Measurements from ENCODE around the gene PLCB4.
A peak's percentile ranks its signal among the peaks of the same experiment; 100 is the strongest.
"Not testable (repeated sequence)": the region's sequence is repeated elsewhere in the genome, so short reads cannot be mapped to it uniquely, and the experiment has no call there.

PLCB4 gene

GRCh38 chr20:9043364-9043763 is 25.5 kb upstream of the PLCB4 start:
- Histone ChIP-seq H3K4me3 (ENCODE audit: low read depth, low read length) (no peak overlapping the region), H3K36me3 (replicated peaks) (no peaks in the 10 kb centered on the region), H3K27me3 (replicated peaks) (no peaks in the 10 kb centered on the region), H3K27ac (no peak overlapping the region)
- in situ Hi-C loops (cut with HindIII; ENCODE audit: low pct_ligation_motif_present, low sequenced_read_pairs) = no loop called here
- no peak for TF ChIP-seq CTCF (IDR thresholded peaks at IDR 0.05; ENCODE audit: low read depth, low read length, missing control alignments)
- DNase-seq = no peak

- H3K27ac ChIP-seq; H3K27me3 ChIP-seq (replicated peaks); H3K36me3 ChIP-seq (replicated peaks); DNase-seq; in situ Hi-C loops (cut with HindIII; ENCODE audit: low pct_ligation_motif_present, low sequenced_read_pairs); H3K4me3 ChIP-seq (ENCODE audit: low read depth, low read length): not testable (repeated sequence)
Measured at GRCh38 chr20:9047928-9048327, 21.0 kb upstream of the PLCB4 start.

GRCh38 chr20:9051508-9051907 is 17.4 kb upstream of the PLCB4 start:
- Histone ChIP-seq H3K27me3 (replicated peaks) (no peaks in the 10 kb centered on the region), H3K36me3 (replicated peaks) (no peaks in the 10 kb centered on the region), H3K27ac (peak overlapping the region; percentile 52), H3K4me3 (ENCODE audit: low read depth, low read length) (no peak overlapping the region)
- in situ Hi-C loops (cut with HindIII; ENCODE audit: low pct_ligation_motif_present, low sequenced_read_pairs) = no loop called here
- TF ChIP-seq CTCF (IDR thresholded peaks at IDR 0.05; ENCODE audit: low read depth, low read length, missing control alignments) = no peak
- DNase-seq = peak; percentile 95

- Histone ChIP-seq H3K4me3 (ENCODE audit: low read depth, low read length) (no peak overlapping the region), H3K27me3 (replicated peaks) (no peaks in the 10 kb centered on the region), H3K36me3 (replicated peaks) (no peaks in the 10 kb centered on the region), H3K27ac (peak overlapping the region; percentile 52)
- no peak for TF ChIP-seq CTCF (IDR thresholded peaks at IDR 0.05; ENCODE audit: low read depth, low read length, missing control alignments)
- DNase-seq = no peak
- in situ Hi-C loops (cut with HindIII; ENCODE audit: low pct_ligation_motif_present, low sequenced_read_pairs) = no loop called here
Measured at GRCh38 chr20:9052136-9052535, 16.8 kb upstream of the PLCB4 start.

- Histone ChIP-seq H3K27me3 (replicated peaks) (no peaks in the 10 kb centered on the region), H3K27ac (no peak overlapping the region), H3K36me3 (replicated peaks) (no peaks in the 10 kb centered on the region), H3K4me3 (ENCODE audit: low read depth, low read length) (no peak overlapping the region)
- TF ChIP-seq CTCF (IDR thresholded peaks at IDR 0.05; ENCODE audit: low read depth, low read length, missing control alignments) = no peak
- DNase-seq = no peak
- in situ Hi-C loops (cut with HindIII; ENCODE audit: low pct_ligation_motif_present, low sequenced_read_pairs) = no loop called here
Measured at GRCh38 chr20:9053108-9053507, 15.8 kb upstream of the PLCB4 start.

GRCh38 chr20:9054176-9054575 is 14.7 kb upstream of the PLCB4 start:
- peak; percentile 14 for DNase-seq
- no peak overlapping the region for H3K27ac ChIP-seq

More at GRCh38 chr20:9054176-9054575, 14.7 kb upstream of the PLCB4 start:
- no peak overlapping the region for H3K4me3 ChIP-seq (ENCODE audit: low read depth, low read length)
- in situ Hi-C loops (cut with HindIII; ENCODE audit: low pct_ligation_motif_present, low sequenced_read_pairs) = no loop called here
- TF ChIP-seq CTCF (IDR thresholded peaks at IDR 0.05; ENCODE audit: low read depth, low read length, missing control alignments) = no peak
- no peaks in the 10 kb centered on the region for H3K36me3 ChIP-seq (replicated peaks)
- no peaks in the 10 kb centered on the region for H3K27me3 ChIP-seq (replicated peaks)
